ENCODE measurements around the gene PTPRR.

Gene PTPRR

GRCh38 chr12:70691018-70691672 is 229.4 kb downstream of the PTPRR start:
- Histone ChIP-seq H3F3A (ENCODE audit: insufficient read depth) (no peaks in the 10 kb centered on the region), H3K79me2 (ENCODE audit: insufficient read depth, low read length) (no peaks in the 10 kb centered on the region), H3K4me3 (ENCODE audit: insufficient read depth, low read length, poor library complexity, severe bottlenecking) (no peak overlapping the region), H3K27me3 (ENCODE audit: low read length) (no peaks in the 10 kb centered on the region), H3K4me2 (ENCODE audit: low read depth, low read length, poor library complexity, severe bottlenecking) (no peak overlapping the region), H3K36me3 (ENCODE audit: low read length) (no peaks in the 10 kb centered on the region), H4K20me1 (ENCODE audit: low read depth, low read length) (no peaks in the 10 kb centered on the region), H3K27ac (ENCODE audit: low read depth, low read length) (no peak overlapping the region), H3K9me2 (replicated peaks; ENCODE audit: insufficient read depth, low read length) (no peaks in the 10 kb centered on the region), H3K9ac (ENCODE audit: low read length) (no peak overlapping the region), H2AFZ (ENCODE audit: low read depth, low read length, severe bottlenecking) (no peak overlapping the region), H3K9me3 (ENCODE audit: insufficient read depth, low read length) (no peaks in the 10 kb centered on the region)
- TF ChIP-seq EZH2phosphoT487 (conservative IDR thresholded peaks at IDR 0.05; ENCODE audit: low read length) (no peak), CTCF (IDR thresholded peaks at IDR 0.05; ENCODE audit: insufficient read depth, low read length, poor library complexity, severe bottlenecking) (no peak)

- no peak overlapping the region for H3K9ac ChIP-seq (ENCODE audit: low read length)
- no peak for TF ChIP-seq CTCF (IDR thresholded peaks at IDR 0.05; ENCODE audit: insufficient read depth, low read length, poor library complexity, severe bottlenecking)
- TF ChIP-seq EZH2phosphoT487 (conservative IDR thresholded peaks at IDR 0.05; ENCODE audit: low read length): no peak
- H3K4me3 ChIP-seq (ENCODE audit: insufficient read depth, low read length, poor library complexity, severe bottlenecking): no peak overlapping the region
- no peaks in the 10 kb centered on the region for H3K27me3 ChIP-seq (ENCODE audit: low read length)
- H3K36me3 ChIP-seq (ENCODE audit: low read length): no peaks in the 10 kb centered on the region
- H3K79me2 ChIP-seq (ENCODE audit: insufficient read depth, low read length): no peaks in the 10 kb centered on the region
- H4K20me1 ChIP-seq (ENCODE audit: low read depth, low read length): no peaks in the 10 kb centered on the region
- no peaks in the 10 kb centered on the region for H3K9me3 ChIP-seq (ENCODE audit: insufficient read depth, low read length)
- H3K4me2 ChIP-seq (ENCODE audit: low read depth, low read length, poor library complexity, severe bottlenecking): no peak overlapping the region
- H3K27ac ChIP-seq (ENCODE audit: low read depth, low read length): no peak overlapping the region
- H3F3A ChIP-seq (ENCODE audit: insufficient read depth): no peaks in the 10 kb centered on the region
- H2AFZ ChIP-seq (ENCODE audit: low read depth, low read length, severe bottlenecking): no peak overlapping the region
- H3K9me2 ChIP-seq (replicated peaks; ENCODE audit: insufficient read depth, low read length): no peaks in the 10 kb centered on the region
These were observed 233.6 kb downstream of the PTPRR start for GRCh38 chr12:70686907-70687306.

GRCh38 chr12:70686299-70686698 is 234.2 kb downstream of the PTPRR start:
- H3K9me3 ChIP-seq (ENCODE audit: insufficient read depth, low read length): no peaks in the 10 kb centered on the region
- H3F3A ChIP-seq (ENCODE audit: insufficient read depth): no peaks in the 10 kb centered on the region
- H3K9ac ChIP-seq (ENCODE audit: low read length): no peak overlapping the region
- H3K4me3 ChIP-seq (ENCODE audit: insufficient read depth, low read length, poor library complexity, severe bottlenecking): no peak overlapping the region
- H2AFZ ChIP-seq (ENCODE audit: low read depth, low read length, severe bottlenecking): no peak overlapping the region
- no peaks in the 10 kb centered on the region for H3K9me2 ChIP-seq (replicated peaks; ENCODE audit: insufficient read depth, low read length)
- H3K79me2 ChIP-seq (ENCODE audit: insufficient read depth, low read length): no peaks in the 10 kb centered on the region
- H3K4me2 ChIP-seq (ENCODE audit: low read depth, low read length, poor library complexity, severe bottlenecking): no peak overlapping the region
- no peaks in the 10 kb centered on the region for H3K36me3 ChIP-seq (ENCODE audit: low read length)
- H4K20me1 ChIP-seq (ENCODE audit: low read depth, low read length): no peaks in the 10 kb centered on the region
- TF ChIP-seq EZH2phosphoT487 (conservative IDR thresholded peaks at IDR 0.05; ENCODE audit: low read length) (no peak), CTCF (IDR thresholded peaks at IDR 0.05; ENCODE audit: insufficient read depth, low read length, poor library complexity, severe bottlenecking) (no peak)
- no peak overlapping the region for H3K27ac ChIP-seq (ENCODE audit: low read depth, low read length)
- no peaks in the 10 kb centered on the region for H3K27me3 ChIP-seq (ENCODE audit: low read length)

Measured in SU-DHL-6 (cell line).